ENCODE measurements around the gene WIPF1. TPM values are rescaled to one million over a fixed set of nuclear protein-coding genes. Genes with fewer than 3 reads are reported as not detected.

Gene WIPF1
- total RNA-seq, 4 donors from 2014 or later: 31.5 to 61.5 (median 36.3) TPM

DNA sequence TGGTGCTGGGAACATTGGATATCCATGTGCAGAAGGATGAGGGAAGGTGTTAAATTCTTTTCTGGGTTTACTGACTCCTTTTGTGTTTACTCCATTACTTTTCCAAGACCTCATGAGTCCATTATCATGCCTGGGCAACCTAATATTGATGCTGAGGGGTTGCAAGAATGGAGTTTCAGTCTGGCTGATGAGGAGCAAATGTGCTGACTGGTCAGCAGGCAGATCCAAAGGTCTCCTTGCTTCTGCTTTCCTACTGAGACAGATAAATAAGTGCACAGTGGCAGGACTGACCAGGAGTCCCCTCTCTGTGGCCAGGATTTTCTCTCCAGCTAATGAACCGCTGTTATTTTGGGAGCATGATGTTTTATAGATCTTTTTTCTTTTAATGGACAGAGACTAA lies 43.6 kb upstream of the WIPF1 start:
- Histone ChIP-seq H3K9me3 (no peaks in the 10 kb centered on the region), H3K27ac (replicated peaks in 1 of 4) (no peak overlapping the region), H3K4me3 (no peak overlapping the region), H3K4me1 (peaks cover 0 to 11% (median 9%) of the 10 kb centered on the region in 4 donors), H3K27me3 (no peaks in the 10 kb centered on the region), H3K36me3 (peaks cover 0 to 2% (median 0%) of the 10 kb centered on the region in 4 donors)
- 83% methylated on average over 1 of the region's 1 CpG for WGBS
- TF ChIP-seq EP300 (IDR thresholded peaks at IDR 0.05) (no peak), POLR2AphosphoS5 (IDR thresholded peaks at IDR 0.05) (no peak), POLR2A (IDR thresholded peaks at IDR 0.05; ENCODE audit: low read depth) (no peak), CTCF (IDR thresholded peaks at IDR 0.05) (no peak)
- intact Hi-C loops (cut with DNase I): no loop called here
- no peak for DNase-seq (ENCODE audit: extremely low spot score)

- intact Hi-C loops (cut with DNase I): no loop called here
- Histone ChIP-seq H3K4me3 (no peak overlapping the region), H3K9me3 (no peaks in the 10 kb centered on the region), H3K27me3 (no peaks in the 10 kb centered on the region), H3K4me1 (peaks cover 14 to 50% (median 48%) of the 10 kb centered on the region in 4 donors), H3K36me3 (peaks cover 0 to 2% (median 0%) of the 10 kb centered on the region in 4 donors), H3K27ac (replicated peaks in 1 of 4) (no peak overlapping the region)
- DNase-seq (ENCODE audit: extremely low spot score): no peak
- TF ChIP-seq EP300 (IDR thresholded peaks at IDR 0.05) (no peak), POLR2AphosphoS5 (IDR thresholded peaks at IDR 0.05) (no peak), POLR2A (IDR thresholded peaks at IDR 0.05; ENCODE audit: low read depth) (no peak), CTCF (IDR thresholded peaks at IDR 0.05) (no peak)
- WGBS: 81% methylated on average over 1 of the region's 1 CpG
Observed at GRCh38 chr2:174636987-174637386, 39.4 kb upstream of the WIPF1 start.

- H3K36me3 ChIP-seq: no peaks in the 10 kb centered on the region
- no peaks in the 10 kb centered on the region for H3K9me3 ChIP-seq
- intact Hi-C loops (cut with DNase I): no loop called here
- peaks cover 14 to 59% (median 54%) of the 10 kb centered on the region in 4 donors for H3K4me1 ChIP-seq
- DNase-seq (ENCODE audit: extremely low spot score): no peak
- TF ChIP-seq EP300 (IDR thresholded peaks at IDR 0.05) (no peak), POLR2AphosphoS5 (IDR thresholded peaks at IDR 0.05) (no peak), POLR2A (IDR thresholded peaks at IDR 0.05; ENCODE audit: low read depth) (no peak), CTCF (IDR thresholded peaks at IDR 0.05) (no peak)
- H3K4me3 ChIP-seq: no peak overlapping the region
- H3K27ac ChIP-seq (replicated peaks in 1 of 4): no peak overlapping the region
- WGBS: 74% methylated on average over 3 of the region's 3 CpGs
- H3K27me3 ChIP-seq: no peaks in the 10 kb centered on the region
Observed at GRCh38 chr2:174635776-174636404, 38.3 kb upstream of the WIPF1 start.

DNA sequence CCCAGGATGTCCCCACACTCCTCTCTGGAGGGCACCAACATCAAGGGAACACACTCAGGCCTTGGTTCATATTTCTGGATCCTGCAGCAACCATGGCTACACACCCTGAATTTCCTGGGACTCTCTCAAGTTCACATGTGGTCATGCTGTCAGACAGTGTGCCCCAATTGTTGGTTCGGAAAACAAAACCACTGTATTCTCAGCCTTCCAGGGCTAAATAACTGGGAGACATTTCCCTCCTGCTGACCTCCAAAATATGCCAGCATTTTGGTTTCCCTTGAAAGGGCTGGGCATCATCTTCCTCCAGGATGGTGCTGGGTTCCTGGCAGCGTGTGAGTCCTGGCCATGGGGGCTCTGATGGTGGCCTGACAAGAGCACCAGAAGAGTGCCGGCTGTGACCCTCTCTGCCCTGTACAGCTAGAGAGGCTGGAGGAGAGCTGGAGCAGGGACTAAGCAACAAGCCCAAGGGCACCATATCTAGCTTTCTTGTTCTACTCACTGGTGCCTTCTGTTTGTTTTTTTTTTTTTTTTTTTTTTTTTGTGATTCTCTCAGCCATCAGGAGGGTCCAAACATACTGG lies 37.5 kb upstream of the WIPF1 start:
- 95% methylated on average over 2 of the region's 3 CpGs for WGBS
- peaks cover 14 to 66% (median 61%) of the 10 kb centered on the region in 4 donors for H3K4me1 ChIP-seq
- TF ChIP-seq POLR2A (IDR thresholded peaks at IDR 0.05; ENCODE audit: low read depth) (no peak), EP300 (IDR thresholded peaks at IDR 0.05) (no peak), POLR2AphosphoS5 (IDR thresholded peaks at IDR 0.05) (no peak), CTCF (IDR thresholded peaks at IDR 0.05) (no peak)
- H3K4me3 ChIP-seq: no peak overlapping the region
- H3K27ac ChIP-seq (replicated peaks in 1 of 4): peak overlapping the region; percentile 60 to 71 (median 63)
- intact Hi-C loops (cut with DNase I): no loop called here
- no peaks in the 10 kb centered on the region for H3K36me3 ChIP-seq
- H3K27me3 ChIP-seq: no peaks in the 10 kb centered on the region
- DNase-seq (ENCODE audit: extremely low spot score): no peak
- no peaks in the 10 kb centered on the region for H3K9me3 ChIP-seq

Data from esophagus muscularis mucosa (tissue), 4 donors.